Esophagus squamous epithelium (tissue), 4 donors: ENCODE results near the gene PNPLA8.

Experiments used
- POLR2A ChIP-seq, 4 donors: fragments of 450-650 bp; IDR thresholded peaks; one replicate each; pipeline ENCODE4 v1.6.1; 2017; ENCODE audit warnings: antibody characterized with exemption in 4 of 4, mild to moderate bottlenecking in 4 of 4, moderate library complexity in 3 of 4
- TF ChIP-seq, protein P1 (sequence below), 6 experiments: fragments of 450-650 bp in 4 of 6; fragments of 200-600 bp in 2 of 6; sonication (generic) in 2 of 6; IDR thresholded peaks; one replicate each; pipeline ENCODE4 v1.5.1; 2016 to 2019; ENCODE audit warnings: antibody characterized with exemption in 6 of 6, mild to moderate bottlenecking in 4 of 6, moderate library complexity in 4 of 6

DNA sequence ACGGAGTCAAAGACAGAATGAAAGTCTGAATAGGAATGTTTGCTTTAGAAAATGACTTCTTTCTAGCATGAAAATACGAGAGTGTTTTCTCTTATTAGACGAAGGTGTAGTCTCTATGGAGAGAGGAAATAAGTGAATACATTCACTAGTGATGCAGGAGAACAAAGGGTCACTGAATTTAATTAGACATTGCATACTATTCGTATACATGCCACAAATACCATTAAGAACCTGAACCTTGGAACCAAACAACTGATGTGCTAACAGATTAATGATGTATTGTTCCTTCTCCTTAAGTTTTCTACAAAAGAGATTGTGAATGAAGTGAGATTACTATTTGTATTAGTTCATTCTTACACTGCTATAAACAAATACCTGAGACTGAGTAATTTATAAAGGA is 33.3 kb upstream of the PNPLA8 start:
- TF ChIP-seq, protein P1, sequence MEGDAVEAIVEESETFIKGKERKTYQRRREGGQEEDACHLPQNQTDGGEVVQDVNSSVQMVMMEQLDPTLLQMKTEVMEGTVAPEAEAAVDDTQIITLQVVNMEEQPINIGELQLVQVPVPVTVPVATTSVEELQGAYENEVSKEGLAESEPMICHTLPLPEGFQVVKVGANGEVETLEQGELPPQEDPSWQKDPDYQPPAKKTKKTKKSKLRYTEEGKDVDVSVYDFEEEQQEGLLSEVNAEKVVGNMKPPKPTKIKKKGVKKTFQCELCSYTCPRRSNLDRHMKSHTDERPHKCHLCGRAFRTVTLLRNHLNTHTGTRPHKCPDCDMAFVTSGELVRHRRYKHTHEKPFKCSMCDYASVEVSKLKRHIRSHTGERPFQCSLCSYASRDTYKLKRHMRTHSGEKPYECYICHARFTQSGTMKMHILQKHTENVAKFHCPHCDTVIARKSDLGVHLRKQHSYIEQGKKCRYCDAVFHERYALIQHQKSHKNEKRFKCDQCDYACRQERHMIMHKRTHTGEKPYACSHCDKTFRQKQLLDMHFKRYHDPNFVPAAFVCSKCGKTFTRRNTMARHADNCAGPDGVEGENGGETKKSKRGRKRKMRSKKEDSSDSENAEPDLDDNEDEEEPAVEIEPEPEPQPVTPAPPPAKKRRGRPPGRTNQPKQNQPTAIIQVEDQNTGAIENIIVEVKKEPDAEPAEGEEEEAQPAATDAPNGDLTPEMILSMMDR (IDR thresholded peaks at IDR 0.05): no peak
- no peak for TF ChIP-seq POLR2A (IDR thresholded peaks at IDR 0.05)
